Vein endothelial cell (primary cell): ENCODE results near the gene ATG16L1. TPM values are rescaled to one million over a fixed set of nuclear protein-coding genes. Genes with fewer than 3 reads are reported as not detected.

Experiments used
- small RNA-seq: library from RNA; depleted of rRNA; stranded (forward); fragments of <200 nt; gene quantifications from one replicate; pipeline ENCODE3, GENCODE V24; 2012
- total RNA-seq: library from RNA; depleted of rRNA; stranded (reverse); fragments of >200 nt; gene quantifications from 2 replicates; pipeline ENCODE4 v1.2.3, GENCODE V29; 2012

Gene ATG16L1
- total RNA-seq, result 29.7 and 36.7 TPM in 2 replicates

DNA sequence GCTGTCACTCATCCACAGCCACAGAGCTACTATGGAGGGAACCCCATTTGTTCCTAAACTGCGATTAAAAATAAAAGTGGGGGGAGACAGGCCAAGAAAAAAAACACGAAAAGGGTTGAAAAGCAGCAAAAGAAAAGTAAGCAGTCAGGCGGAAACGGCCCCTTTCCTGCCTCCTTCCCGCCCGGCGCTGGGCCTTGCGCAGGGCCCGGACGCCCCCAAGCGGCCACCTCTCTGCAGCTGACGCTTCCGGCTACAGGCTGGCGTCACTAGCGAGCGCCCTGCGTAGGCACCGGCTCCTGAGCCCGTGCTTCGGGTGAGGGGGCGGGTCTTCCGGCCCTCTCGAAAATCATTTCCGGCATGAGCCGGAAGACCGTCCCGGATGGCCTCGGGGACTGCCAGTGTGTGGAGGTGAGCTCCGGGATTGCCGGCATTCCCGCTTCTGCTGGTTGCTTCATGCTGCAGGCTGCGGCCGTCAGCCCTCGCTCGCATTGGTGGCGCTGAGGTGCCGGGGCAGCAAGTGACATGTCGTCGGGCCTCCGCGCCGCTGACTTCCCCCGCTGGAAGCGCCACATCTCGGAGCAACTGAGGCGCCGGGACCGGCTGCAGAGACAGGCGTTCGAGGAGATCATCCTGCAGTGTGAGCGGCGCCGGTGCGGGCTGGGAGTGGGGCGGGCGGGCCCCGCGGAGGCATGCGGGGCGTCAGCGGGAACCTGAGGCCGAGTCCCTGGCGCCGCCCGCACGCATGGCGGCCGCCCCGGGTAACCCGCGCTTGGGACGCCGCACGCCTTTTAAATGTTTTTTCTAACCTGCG, at the start of gene ATG16L1:
Gene ATG16L1 (plus strand): TSS at position 368 of the 811 bp plus-strand sequence. CDS start 155 bp downstream, at position 523.

DNA sequence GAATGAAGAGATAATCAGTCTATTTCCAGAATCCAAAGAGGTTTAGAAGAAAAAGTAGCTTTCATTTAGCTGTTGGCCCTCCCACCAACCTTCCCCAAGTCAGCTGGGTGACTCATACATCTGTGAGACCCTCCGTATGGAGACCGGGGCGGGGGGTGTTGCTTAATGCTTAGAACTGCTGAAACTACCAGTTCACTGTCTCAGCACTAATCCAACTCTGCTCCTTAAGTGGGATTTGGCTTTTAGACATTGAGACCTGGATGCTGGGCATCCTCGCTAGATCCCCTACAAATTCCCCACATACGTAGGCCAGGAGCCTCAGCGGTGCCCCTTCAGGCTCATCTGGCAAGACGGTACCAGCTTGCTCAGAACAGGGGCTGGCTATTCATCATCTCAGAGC, 56.1 kb downstream of the ATG16L1 start, which contains the start of gene SAG:
Gene SAG (plus strand): TSS at position 252 of the 400 bp plus-strand sequence. CDS start 1,374 bp downstream, outside the sequence.

Small RNA genes lying within 50 kb of the gene (small RNA-seq; reads per million reads assigned to genes)
- gene RN7SL32P (not detected), gene SCARNA5 (34.2 reads per million, percentile 98 among the genes with 10 or more reads in this experiment), gene SCARNA6 (4.1 reads per million, percentile 91 among the genes with 10 or more reads in this experiment)

Other genes starting within 250 kb of the ATG16L1 start
- gene NGEF, start 238.4 kb upstream of the ATG16L1 start, total RNA-seq, result 0.10 TPM in 1 of 2 replicates, not detected in the other
- gene NEU2, start 219.0 kb upstream of the ATG16L1 start, total RNA-seq, result not detected in 2 replicates
- 26.1 and 34.3 TPM in 2 replicates for gene INPP5D, start 191.3 kb upstream of the ATG16L1 start, total RNA-seq
- gene SAG, start 56.1 kb downstream of the ATG16L1 start, total RNA-seq, result not detected in 2 replicates
- 9.6 and 11.8 TPM in 2 replicates for gene DGKD, start 102.8 kb downstream of the ATG16L1 start, total RNA-seq